Cardiac septum (tissue), 1 donor: ENCODE results near the gene NFAM1. TPM values are rescaled to one million over a fixed set of nuclear protein-coding genes. Genes with fewer than 3 reads are reported as not detected.
A peak's percentile ranks its signal among the peaks of the same experiment; 100 is the strongest.

ENCODE experiments used
- DNase-seq: peaks from one replicate; pipeline ENCODE4 v3.0.0-alpha.2; 2020; ENCODE audit warnings: low spot score
- intact Hi-C: fragments of 100-400 bp; cut with DNase I; formaldehyde crosslinking; loops from one replicate; pipeline ENCODE4 v1.14.0; 2022
- long read RNA-seq: library from polyadenylated mRNA; unstranded; transcript quantifications from one replicate; pipeline ENCODE4 v2.0.0, GENCODE V29; 2021
- total RNA-seq: library from RNA; stranded (reverse); fragmentation: NEBNext Ultra II Directional; extraction: Animal tissue kit (Norgen Biotek cat#: 25700); gene quantifications from one replicate; pipeline ENCODE4 v1.2.1, GENCODE V29; 2021
- donor health status: DM: no; HTN: no; CAD: no.

NFAM1 gene, protein sequence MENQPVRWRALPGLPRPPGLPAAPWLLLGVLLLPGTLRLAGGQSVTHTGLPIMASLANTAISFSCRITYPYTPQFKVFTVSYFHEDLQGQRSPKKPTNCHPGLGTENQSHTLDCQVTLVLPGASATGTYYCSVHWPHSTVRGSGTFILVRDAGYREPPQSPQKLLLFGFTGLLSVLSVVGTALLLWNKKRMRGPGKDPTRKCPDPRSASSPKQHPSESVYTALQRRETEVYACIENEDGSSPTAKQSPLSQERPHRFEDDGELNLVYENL
- total RNA-seq, result 1.5 TPM
- long read RNA-seq, result 0 reads

DNA sequence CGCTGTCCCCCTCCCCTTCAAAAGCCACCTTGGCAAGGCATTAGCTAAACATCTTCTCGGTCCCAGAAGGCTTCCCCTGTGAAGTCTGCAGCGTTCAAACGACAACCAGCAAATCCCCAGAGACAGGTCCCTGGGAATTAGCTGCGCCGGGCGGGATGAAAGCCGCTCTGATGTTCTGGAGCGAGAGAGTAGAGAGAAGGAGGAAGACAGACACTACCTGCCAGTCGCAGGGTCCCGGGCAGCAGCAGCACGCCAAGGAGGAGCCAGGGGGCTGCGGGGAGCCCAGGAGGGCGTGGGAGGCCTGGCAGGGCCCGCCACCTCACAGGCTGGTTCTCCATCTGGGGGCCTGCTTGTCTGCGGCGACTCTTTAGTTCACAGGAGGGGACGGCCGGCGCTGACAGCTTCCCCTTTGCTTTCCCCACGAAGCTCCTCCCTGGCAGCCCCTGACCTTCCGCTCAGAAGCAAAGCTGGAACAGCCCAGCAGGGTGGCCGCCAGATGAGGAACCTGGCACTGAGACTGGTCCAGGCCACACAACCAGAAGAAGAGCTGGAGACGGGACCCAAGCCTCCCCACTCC is at the start of gene NFAM1:
Gene NFAM1, minus strand, starts transcription at position 384 of the 577 bp plus-strand sequence. Its CDS starts 46 bp downstream, at position 338.
- peak; percentile 90 for DNase-seq
- intact Hi-C loops, result loop anchor here (10.0 kb wide), 1 partner anchor 467 kb away; the partner anchor contains the start of gene SEPTIN3

DNA sequence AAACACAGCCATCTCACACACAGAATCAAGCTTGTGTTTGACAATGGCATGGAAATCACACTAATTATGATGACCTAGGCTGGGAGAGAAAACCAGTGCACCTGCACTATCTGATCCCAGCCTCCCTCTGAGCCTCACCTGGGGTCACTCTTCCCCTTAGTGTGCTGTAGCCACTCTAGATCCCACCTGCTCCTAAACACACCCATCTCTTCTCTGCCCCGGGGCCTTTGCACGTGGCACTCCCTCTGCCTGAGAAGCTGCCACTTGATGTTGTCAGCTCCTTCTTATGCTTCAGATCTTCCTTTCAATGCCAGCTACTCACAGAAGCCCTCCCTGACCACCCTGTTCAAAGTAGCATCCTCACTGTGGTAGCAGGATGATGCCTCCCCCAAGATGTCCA is 42.9 kb upstream of the NFAM1 start:
- DNase-seq, result no peak
- intact Hi-C loops, result no loop called here

DNA sequence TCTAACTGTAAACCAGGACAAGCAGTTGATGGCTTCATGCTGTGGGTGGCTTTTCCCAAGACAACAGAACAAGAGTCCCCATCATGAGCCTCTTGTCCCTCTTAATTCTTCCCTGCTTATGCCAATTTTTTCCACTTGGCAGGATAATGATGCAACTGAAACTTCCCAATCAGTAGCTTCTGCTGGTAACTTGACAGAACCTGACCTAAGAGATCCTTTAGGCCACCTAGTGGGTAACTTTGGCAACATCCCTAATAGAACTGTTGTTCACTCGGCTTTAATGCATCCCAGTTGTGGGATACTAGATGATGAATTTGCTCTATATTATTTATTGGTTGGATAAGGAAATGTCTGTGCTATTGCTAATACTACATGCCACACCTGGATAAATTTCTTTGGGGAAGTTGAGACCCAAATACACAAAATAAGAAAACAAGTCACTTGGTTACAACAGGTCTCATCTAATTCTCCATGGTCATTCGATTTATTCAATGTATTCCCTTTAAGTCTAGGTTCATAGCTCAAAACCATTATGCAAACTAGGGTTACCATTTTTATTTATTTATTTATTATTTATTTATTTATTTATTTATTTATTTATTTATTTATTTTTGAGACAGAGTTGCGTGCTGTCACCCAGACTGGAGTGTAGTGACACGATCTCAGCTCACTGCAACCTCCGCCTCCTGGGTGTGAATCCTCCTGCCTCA is 41.4 kb upstream of the NFAM1 start:
- DNase-seq, result no peak
- intact Hi-C loops, result no loop called here

DNA sequence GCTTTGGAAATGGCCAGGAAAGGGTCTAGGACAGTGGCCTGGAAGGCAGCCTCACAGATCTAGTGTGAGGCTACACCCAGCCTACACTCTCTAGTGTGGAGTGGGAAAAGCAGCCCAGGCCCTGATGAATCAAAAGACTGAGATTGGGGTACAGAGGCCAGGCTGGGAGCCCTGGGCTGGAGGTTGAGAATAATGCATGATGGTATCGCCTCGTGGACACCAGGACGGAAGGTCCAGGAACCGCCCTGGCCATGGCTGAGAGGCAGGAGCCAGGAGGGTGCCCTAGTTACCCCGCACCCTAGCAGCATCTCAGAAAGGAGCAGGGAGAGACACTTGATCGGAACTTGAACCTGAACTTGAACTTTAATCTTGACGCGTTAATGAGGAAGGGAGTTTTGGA is 40.5 kb upstream of the NFAM1 start:
- intact Hi-C loops, result no loop called here
- DNase-seq, result no peak

DNA sequence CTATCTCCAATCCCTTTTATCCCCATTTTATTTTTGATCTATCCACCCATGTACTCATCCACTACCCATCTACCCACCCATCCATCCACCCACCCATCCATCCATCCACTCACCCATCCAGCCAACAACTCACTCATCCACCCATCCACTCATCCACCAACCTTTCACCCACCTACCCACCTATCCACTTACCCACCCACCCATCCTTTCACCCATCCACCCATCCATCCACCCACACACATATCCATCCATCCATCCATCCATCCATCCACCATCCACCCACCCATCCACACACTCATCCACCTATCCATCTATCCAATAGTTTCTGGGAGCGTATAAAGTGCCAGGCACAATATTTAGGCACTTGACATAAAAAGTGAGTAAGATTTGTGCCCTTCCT is 39.2 kb upstream of the NFAM1 start:
- intact Hi-C loops, result no loop called here
- no peak for DNase-seq

DNA sequence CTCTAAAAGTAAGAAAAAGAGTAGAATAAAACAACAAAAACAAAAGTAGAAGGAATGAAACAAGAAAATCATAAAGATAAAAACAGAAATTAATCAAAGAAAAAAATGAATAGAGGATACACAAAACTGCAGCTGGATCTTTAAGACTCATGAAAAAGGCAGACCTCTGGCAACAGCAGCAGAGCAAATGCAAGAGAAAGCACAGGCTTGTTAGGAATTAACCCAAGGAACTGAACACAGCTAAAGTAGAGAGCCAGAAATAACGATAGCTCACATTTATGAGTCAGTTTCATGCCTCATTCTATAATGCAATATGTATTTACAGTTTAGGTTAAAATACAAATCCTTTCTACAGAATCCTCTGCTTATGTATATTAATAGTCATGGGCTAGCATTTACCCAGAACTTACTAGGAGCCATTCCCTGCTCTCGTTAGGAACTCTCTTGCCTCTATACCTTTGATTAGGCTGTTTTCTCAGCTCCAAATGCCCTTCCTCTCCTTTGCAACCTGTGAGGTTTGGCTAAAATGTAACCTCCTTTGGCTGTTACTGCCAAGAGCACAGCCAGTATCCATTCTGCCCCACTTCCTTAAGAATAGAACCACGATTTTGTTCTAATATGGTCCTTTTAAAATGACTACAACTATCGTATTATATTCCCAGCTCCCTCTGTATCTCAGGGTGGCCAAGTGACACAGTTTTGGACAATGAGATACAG is 38.3 kb upstream of the NFAM1 start:
- DNase-seq, result no peak
- intact Hi-C loops, result no loop called here

DNA sequence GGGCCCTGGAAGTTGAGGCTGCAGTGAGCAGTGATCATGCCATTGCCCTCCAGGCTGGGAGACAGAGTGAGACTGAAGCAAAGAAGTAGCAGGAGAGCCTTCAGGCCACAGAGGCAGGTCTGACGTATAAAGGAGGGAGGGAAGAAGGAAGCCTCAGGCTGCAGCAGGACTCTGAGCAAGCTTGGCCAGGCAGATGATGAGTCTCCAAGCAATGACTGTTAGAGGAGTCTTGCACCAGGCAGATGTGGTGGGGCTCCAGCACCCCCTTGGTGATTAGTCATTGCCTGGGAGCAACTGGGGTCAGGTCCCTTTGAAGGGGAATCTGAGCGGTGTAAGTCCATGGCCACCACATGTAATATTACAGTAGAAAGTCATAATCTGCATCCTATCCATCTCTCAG is 36.6 kb upstream of the NFAM1 start:
- DNase-seq, result no peak
- intact Hi-C loops, result no loop called here

DNA sequence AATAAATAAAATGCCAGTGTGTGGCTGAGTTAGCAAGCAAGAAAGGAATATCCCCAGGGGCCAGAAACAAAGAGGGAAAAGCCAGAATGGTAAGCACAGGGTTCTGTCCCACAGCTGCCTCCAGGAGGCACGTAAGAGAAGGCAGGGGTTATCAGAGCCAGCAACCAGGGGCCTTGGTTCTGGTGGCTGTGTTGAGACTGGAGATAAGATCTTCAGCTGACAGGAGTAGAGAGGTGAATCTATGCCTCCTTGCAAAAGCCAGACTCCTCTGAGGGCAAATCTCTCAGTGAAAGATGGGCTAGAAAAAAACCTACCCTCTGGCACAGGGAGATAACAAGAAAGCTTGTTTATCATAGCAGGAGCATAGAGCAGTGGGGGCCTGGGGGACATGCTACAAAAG is 29.8 kb upstream of the NFAM1 start:
- intact Hi-C loops, result no loop called here

DNA sequence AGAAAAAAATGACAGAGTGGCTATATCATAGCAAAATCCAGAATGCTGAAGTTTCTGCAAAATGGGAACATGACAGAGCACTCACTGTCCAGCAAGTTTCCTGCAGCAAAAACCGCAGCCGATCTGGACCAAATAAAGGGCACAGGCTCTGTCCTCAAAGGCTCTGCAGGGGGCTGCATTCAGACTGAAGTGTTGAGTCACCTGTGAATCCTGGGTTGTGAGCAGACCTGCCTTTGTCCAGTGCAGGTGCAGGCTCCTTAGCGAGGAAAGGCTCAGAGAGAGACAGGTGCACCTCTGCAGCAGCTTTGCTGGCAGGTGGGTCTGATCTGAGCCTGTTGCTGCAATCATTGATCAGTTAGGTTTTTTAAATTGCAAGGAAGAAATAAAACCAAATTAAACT is 29.3 kb upstream of the NFAM1 start:
- intact Hi-C loops, result no loop called here
- no peak for DNase-seq

More for the DNA sequence above, 29.8 kb upstream of the NFAM1 start:
- no peak for DNase-seq

DNA sequence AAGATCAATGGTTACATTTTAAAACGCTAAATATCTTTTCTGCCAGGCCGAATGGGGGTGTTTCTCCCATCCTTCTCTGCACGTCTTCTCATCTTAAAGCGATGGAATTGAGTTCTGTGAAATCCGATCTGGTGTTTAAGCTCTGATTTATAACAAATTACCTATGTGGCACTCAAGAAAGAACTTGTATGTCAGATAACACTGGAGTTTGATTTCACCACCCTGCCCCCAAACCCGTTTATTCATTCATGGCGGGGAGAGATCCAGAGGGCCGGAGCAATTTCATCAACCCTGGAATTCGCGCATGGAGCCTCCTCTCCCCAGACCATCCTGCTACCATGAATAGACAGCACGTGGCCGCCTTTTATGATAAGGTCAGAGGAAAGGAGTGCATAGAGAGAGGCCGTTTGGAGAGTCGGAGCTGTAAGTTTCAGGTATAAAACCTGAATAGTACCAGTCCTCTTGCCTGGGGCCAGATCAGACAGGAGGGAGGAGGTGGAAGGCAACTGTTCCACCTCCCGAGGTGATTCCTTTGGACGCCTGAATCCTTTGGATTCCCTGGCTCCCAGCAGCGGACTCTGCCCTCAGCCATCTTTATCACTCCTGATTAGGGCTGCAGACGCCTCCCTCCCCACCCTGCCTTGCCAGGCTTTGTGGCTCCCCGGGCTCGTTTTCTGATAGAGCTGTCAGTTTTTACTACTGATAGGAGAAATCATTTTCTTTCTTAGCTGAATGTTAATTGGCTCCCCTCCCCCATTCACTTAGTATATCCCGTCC is 27.3 kb upstream of the NFAM1 start:
- no peak for DNase-seq
- intact Hi-C loops, result no loop called here

DNA sequence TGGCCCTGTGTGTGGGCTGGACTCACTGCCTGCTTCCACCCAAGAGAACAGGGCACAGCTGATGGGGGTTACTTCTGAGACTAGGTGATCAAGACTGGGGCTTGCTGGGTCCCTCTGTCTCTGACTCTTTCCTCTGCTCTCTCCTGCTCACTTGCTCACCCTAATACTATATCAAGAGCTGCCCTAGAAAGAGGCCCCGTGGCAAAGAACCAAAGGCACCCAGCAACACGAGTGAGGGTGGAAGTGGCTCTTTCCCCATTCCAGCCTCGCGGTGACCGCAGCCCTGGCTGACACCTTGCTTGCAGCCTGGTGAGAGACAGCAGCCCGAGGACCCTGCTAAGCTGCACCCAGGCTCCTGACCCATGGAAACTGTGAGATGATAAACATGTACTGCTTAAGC is 20.7 kb upstream of the NFAM1 start:
- intact Hi-C loops, result no loop called here
- no peak for DNase-seq

DNA sequence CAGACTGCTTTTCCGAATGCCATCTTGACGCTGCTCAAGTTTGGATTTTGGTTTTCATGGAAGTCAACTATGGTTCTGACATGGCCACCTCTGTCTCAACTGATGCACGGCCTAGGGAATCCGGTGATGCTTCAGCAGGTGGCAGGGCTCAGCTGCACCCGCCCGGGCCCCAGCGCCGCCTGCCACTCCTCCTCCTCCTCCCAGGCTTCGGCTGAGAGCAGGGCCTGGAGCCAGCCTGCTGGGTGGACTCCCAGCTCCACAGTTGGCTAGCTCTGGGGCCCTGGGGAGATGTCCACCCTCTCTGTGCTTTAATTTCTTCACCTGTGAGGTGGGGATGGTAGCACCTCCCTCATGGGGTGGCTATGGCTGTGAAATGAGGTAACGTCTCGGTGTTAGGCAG is 20.3 kb upstream of the NFAM1 start:
- intact Hi-C loops, result no loop called here
- DNase-seq, result no peak

DNA sequence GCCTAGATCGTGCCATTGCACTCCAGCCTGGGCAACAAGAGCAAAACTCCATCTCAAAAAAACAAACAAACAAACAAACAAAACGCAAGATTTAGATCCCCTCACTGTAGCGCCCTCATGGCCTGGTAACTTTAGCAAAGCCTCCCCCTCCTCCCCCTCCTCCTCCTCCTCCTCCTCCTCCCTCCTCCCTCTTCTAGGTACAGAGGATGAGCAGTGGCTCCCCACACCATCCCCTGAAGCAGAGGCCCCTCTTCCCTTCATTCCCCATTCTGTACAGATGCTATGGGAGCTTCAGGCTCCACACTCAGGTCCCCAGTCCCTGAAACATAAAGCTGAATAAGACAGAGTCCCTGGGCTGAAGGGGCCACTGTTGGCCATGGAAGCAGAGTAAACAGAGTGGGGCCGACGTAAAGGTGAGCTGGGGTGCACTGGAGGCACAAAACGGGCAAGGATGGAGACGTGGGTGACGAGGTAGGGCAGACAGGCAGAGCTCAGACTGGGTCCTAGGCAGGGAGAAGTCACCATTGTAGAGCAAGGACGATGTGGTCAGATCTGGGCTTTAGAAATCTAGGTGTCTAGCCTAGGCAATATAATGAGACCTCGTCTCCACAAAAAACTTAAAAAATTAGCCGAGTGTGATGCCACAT is 19.4 kb upstream of the NFAM1 start:
- DNase-seq, result no peak
- intact Hi-C loops, result no loop called here

DNA sequence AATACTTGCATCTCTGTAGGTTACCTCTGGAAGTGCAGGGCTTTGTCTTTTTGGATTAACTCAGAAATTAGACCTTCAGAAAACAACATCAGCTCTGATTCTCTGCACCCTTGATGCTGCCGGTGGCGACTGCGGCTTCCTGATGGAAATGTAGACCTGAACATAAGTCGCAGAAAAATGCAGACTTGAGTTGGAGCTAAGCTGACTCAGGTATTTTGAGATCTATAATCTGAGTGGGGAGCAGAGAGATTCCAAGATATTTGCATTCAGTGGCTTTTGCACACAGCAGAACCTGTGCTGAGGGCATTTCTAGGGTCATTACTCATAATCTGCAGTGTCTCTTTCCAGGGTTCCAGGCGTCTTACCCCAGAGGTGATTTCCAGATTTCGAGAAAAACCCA is 18.7 kb upstream of the NFAM1 start:
- intact Hi-C loops, result no loop called here

DNA sequence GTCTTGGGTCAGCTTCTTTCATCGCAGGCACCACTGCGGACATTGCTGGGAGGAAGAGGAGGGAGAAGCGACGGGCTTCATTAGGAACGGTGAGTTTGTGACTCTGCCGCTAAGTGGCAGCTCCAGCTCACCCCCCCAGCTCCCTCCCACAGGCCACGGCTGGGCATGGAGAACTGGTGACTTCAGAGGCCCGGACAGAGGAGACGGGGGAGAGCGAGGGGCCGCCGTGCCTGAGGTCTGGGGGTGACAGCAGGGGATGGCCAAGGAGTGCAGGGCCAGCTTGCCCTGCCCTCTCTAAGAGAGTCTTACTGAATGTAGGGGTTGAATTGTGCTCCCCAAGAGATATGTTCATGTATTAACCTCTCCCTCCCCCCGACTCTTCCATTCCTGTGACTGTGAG is 13.9 kb upstream of the NFAM1 start:
- intact Hi-C loops, result no loop called here
- DNase-seq, result no peak

More for the DNA sequence above, 18.7 kb upstream of the NFAM1 start:
- DNase-seq, result no peak

DNA sequence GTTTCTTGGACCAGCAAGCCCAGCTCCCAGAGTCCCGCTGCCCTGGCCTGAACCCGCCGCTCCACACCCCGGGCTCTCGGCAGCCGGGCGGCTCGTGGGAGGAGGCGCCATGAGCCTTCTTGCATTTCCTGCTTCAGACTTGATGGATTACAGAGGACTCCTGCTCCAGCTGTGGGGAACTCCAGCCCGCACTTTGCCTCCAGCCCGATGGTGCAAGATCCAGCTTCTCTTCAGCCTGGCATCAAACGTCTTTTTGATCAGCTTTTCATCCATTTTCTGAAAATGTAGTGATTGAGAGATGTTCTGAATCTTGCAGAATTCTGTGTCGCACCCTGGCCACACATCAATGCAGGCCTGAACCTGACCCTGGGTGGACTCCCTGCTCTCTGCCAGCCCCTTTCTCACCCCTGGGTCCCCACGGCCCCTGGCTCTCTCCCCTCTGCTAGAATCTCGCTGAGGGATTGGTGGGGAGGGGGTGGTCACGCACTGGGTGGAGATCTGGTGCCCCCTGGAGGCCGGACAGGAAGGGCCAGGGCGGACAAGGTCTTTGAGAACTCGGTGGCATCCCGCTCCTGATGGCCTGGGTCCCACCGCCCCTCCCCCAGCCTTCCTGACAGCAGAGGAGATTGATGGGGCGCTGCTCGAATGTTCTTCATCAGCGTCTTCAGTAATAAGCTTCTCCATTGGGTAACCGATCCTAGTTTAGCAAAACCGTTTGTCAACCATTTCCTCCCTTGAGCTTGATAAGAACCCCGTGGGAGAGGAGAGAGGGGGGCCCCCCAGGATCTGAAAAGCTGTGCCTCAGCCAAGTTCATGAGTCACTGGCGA is 12.1 kb upstream of the NFAM1 start:
- peak; percentile 87 for DNase-seq
- intact Hi-C loops, result loop anchor here (5.0 kb wide), 1 partner anchor 372 kb away; the partner anchor contains the start of genes NAGA and PHETA2

DNA sequence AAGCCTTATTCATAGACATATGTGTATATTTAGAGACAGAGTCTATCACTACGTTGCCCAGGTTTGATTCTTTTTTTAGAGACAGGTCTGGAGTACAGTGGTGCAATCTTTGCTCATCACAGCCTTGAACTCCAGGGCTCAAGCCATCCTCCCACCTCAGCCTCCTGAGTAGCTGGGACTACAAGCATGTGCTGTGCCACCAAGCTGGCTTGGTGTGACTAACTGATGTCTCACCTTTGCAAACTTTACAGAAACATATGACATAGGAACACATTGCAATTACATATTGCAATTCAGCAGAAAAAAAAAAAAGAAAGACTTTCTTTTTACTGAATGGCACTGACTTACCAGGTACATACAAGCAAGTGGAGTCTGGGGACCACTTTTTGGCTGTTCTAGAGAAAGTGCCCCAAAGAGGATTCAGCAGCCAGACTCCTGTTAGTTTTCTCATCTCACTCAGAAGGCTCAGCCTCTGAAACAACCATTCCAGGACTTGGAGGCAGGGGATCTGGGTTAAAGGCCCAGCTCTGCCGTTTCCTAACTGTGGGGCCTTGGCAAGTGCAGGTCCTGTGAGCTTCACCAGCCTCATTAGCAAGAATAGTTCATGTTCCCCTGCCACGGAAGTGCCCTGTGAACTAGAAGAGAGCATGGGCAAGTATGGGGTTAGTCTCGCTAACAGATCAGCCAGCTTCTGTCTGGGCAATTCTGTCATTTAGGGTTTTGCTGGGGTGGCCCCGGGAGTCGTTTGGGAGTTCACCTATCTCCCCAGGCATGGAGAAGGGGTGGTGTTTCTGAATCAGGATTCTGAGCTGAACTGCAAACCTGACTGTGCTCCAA is 11.3 kb upstream of the NFAM1 start:
- no peak for DNase-seq
- intact Hi-C loops, result loop anchor here (5.0 kb wide), 1 partner anchor 371 kb away; the partner anchor contains the start of genes NAGA and PHETA2
